H1 (cell line): ENCODE data around the gene GPR176. TPM values are rescaled to one million over a fixed set of nuclear protein-coding genes. Genes with fewer than 3 reads are reported as not detected.

ENCODE experiments used
- CTCF ChIA-PET: fragments of 300-600 bp; sonication (Branson Sonifier 250); formaldehyde crosslinking; loops from one replicate; lab custom pipeline; 2021; ENCODE audit not compliant: partially characterized antibody; lab: Charles Lee
- POLR2A ChIA-PET: fragments of 300-600 bp; sonication (Branson Sonifier 250); formaldehyde crosslinking; loops from one replicate; lab custom pipeline; 2021; ENCODE audit warnings: inconsistent platforms; ENCODE audit not compliant: partially characterized antibody; lab: Charles Lee
- DNase-seq, 2 experiments: peaks; one replicate each; pipeline versions ENCODE4 v3.0.0 to v3.0.0-alpha.2; 2010 to 2022; ENCODE audit warnings: low spot score in 2 of 2, low read depth in 1 of 2, mixed read lengths in 1 of 2
- FAIRE-seq: peaks from 2 replicates; lab custom pipeline; 2011; peaks lifted over from hg19 to GRCh38; lab: Jason Lieb, UNC
- H2AFZ ChIP-seq: 2 replicates; pipeline ENCODE4 v1.8.1; 2012; ENCODE audit warnings: low read length, inconsistent platforms
- H2AK5ac ChIP-seq: 2 replicates; pipeline ENCODE4 v1.6.1; 2013; ENCODE audit warnings: low read depth, low read length
- H2BK120ac ChIP-seq: replicated peaks from 2 replicates; pipeline ENCODE3; 2013; ENCODE audit warnings: low read depth, low read length, inconsistent platforms
- H2BK12ac ChIP-seq: 2 replicates; pipeline ENCODE4 v1.6.1; 2013; ENCODE audit warnings: low read depth, low read length
- H2BK15ac ChIP-seq: 2 replicates; pipeline ENCODE4 v1.6.1; 2013; ENCODE audit warnings: low read length
- H2BK20ac ChIP-seq: 2 replicates; pipeline ENCODE4 v1.6.1; 2013; ENCODE audit warnings: low read length
- H2BK5ac ChIP-seq: 2 replicates; pipeline ENCODE4 v1.6.1; 2013; ENCODE audit warnings: low read depth, low read length
- H3K14ac ChIP-seq: 2 replicates; pipeline ENCODE4 v1.6.1; 2013; ENCODE audit warnings: inconsistent platforms; ENCODE audit not compliant: insufficient read length
- H3K18ac ChIP-seq: 2 replicates; pipeline ENCODE4 v1.6.1; 2013; ENCODE audit warnings: low read length; ENCODE audit errors: extremely low read depth
- H3K23ac ChIP-seq: 2 replicates; pipeline ENCODE4 v1.6.1; 2013; ENCODE audit warnings: inconsistent platforms; ENCODE audit not compliant: insufficient read length
- H3K23me2 ChIP-seq: 2 replicates; pipeline ENCODE4 v1.6.1; 2013; ENCODE audit warnings: low read depth, low read length
- H3K27ac ChIP-seq: 2 replicates; pipeline ENCODE4 v1.6.1; 2011; ENCODE audit warnings: low read depth, low read length, inconsistent platforms
- H3K27me3 ChIP-seq, 4 experiments: replicated peaks in 1 of 4; 1 replicate in 1 of 4; 2 replicates in 3 of 4; pipeline versions ENCODE4 v1.6.1 to v1.8.1; 2011 to 2013; ENCODE audit warnings: low read length in 3 of 4, mild to moderate bottlenecking in 3 of 4, inconsistent platforms in 2 of 4, mixed read lengths in 2 of 4, moderate library complexity in 1 of 4; ENCODE audit not compliant: control insufficient read depth in 3 of 4, insufficient read depth in 3 of 4; ENCODE audit errors: extremely low read depth in 1 of 4
- H3K36me3 ChIP-seq, 4 experiments: 2 replicates each; pipeline versions ENCODE4 v1.6.1 to v1.8.1; 2011 to 2013; ENCODE audit warnings: mild to moderate bottlenecking in 4 of 4, low read length in 3 of 4, moderate library complexity in 2 of 4, control low read depth in 1 of 4, inconsistent platforms in 1 of 4; ENCODE audit not compliant: insufficient read depth in 4 of 4, control insufficient read depth in 2 of 4
- H3K4ac ChIP-seq: replicated peaks from 2 replicates; pipeline ENCODE3; 2013; ENCODE audit warnings: low read length, low read depth, mixed read lengths, inconsistent platforms; ENCODE audit not compliant: insufficient read length
- H3K4me1 ChIP-seq, 4 experiments: replicated peaks in 1 of 4; 1 replicate in 1 of 4; 2 replicates in 3 of 4; pipeline versions ENCODE4 v1.6.1 to v1.8.1; 2011 to 2013; ENCODE audit warnings: low read length in 3 of 4, inconsistent platforms in 2 of 4, mixed read lengths in 1 of 4; ENCODE audit not compliant: insufficient read depth in 4 of 4, control insufficient read depth in 3 of 4
- H3K4me2 ChIP-seq, 2 experiments: 2 replicates each; pipeline versions ENCODE4 v1.6.1 to v1.8.1; 2011 to 2013; ENCODE audit warnings: low read depth in 2 of 2, low read length in 2 of 2, control low read depth in 1 of 2, inconsistent platforms in 1 of 2, mild to moderate bottlenecking in 1 of 2; ENCODE audit not compliant: insufficient read depth in 1 of 2
- H3K4me3 ChIP-seq, 4 experiments: fragments of 200-600, 300-600 bp in 1 of 4; sonication (generic), shearing (Covaris generic), sonication (Bioruptor Twin) in 1 of 4; 2 replicates each; pipeline versions ENCODE4 v1.5.1 to v1.8.1; 2011 to 2016; ENCODE audit warnings: low read length in 4 of 4, low read depth in 3 of 4, control low read depth in 2 of 4, inconsistent platforms in 2 of 4, mild to moderate bottlenecking in 2 of 4, mixed read lengths in 1 of 4, moderate library complexity in 1 of 4; ENCODE audit not compliant: insufficient read depth in 2 of 4; ENCODE audit errors: extremely low read depth in 1 of 4
- H3K56ac ChIP-seq: replicated peaks from 2 replicates; pipeline ENCODE3; 2013; ENCODE audit warnings: low read depth, mild to moderate bottlenecking, mixed read lengths, low read length, inconsistent platforms; ENCODE audit not compliant: insufficient read length
- H3K79me1 ChIP-seq: 2 replicates; pipeline ENCODE4 v1.6.1; 2013; ENCODE audit warnings: low read depth, low read length, control low read depth
- H3K79me2 ChIP-seq, 2 experiments: 2 replicates each; pipeline versions ENCODE4 v1.6.1 to v1.8.1; 2012 to 2013; ENCODE audit warnings: low read length in 2 of 2, mild to moderate bottlenecking in 2 of 2, inconsistent platforms in 1 of 2; ENCODE audit not compliant: insufficient read depth in 2 of 2, control insufficient read depth in 1 of 2
- H3K9ac ChIP-seq, 4 experiments: replicated peaks in 1 of 4; 1 replicate in 1 of 4; 2 replicates in 3 of 4; pipeline versions ENCODE4 v1.6.1 to v1.8.1; 2011 to 2013; ENCODE audit warnings: low read depth in 3 of 4, low read length in 3 of 4, control low read depth in 2 of 4, mild to moderate bottlenecking in 2 of 4, moderate library complexity in 2 of 4, inconsistent platforms in 1 of 4; ENCODE audit errors: extremely low read depth in 1 of 4
- H3K9me3 ChIP-seq, 2 experiments: 2 replicates each; pipeline versions ENCODE4 v1.6.1 to v1.8.1; 2012 to 2013; ENCODE audit warnings: mild to moderate bottlenecking in 2 of 2, moderate library complexity in 2 of 2, control low read depth in 1 of 2, inconsistent platforms in 1 of 2, low read depth in 1 of 2, low read length in 1 of 2, mixed read lengths in 1 of 2; ENCODE audit not compliant: insufficient read depth in 2 of 2
- H4K20me1 ChIP-seq, 2 experiments: replicated peaks in 1 of 2; 2 replicates each; pipeline versions ENCODE3 to v1.8.1; 2011 to 2013; ENCODE audit warnings: inconsistent platforms in 2 of 2, low read length in 2 of 2, mild to moderate bottlenecking in 1 of 2; ENCODE audit not compliant: insufficient read depth in 2 of 2, control insufficient read depth in 1 of 2
- H4K5ac ChIP-seq: 2 replicates; pipeline ENCODE4 v1.6.1; 2013; ENCODE audit warnings: low read length, low read depth, mixed read lengths, inconsistent platforms; ENCODE audit not compliant: insufficient read length
- H4K8ac ChIP-seq: 2 replicates; pipeline ENCODE4 v1.8.0; 2013; ENCODE audit warnings: mild to moderate bottlenecking, moderate library complexity, low read length, inconsistent platforms; ENCODE audit not compliant: insufficient read depth; ENCODE audit errors: extremely low read depth
- H4K91ac ChIP-seq: replicated peaks from 2 replicates; pipeline ENCODE3; 2013; ENCODE audit warnings: low read length, mixed read lengths, inconsistent platforms; ENCODE audit not compliant: insufficient read length
- CTBP2 ChIP-seq: IDR thresholded peaks from 2 replicates; pipeline ENCODE4 v1.7.0; 2011; ENCODE audit warnings: borderline replicate concordance, mild to moderate bottlenecking, moderate library complexity, mixed read lengths, low read length; ENCODE audit not compliant: insufficient read depth, insufficient read length
- KDM1A ChIP-seq: fragments of 200-600, 300-600 bp; sonication (generic); IDR thresholded peaks from 2 replicates; pipeline ENCODE4 v1.7.1; 2016; ENCODE audit warnings: mild to moderate bottlenecking, low read length, borderline replicate concordance
- KDM5A ChIP-seq: fragments of 200-600 bp; IDR thresholded peaks from 2 replicates; pipeline ENCODE4 v1.7.1; 2012; ENCODE audit warnings: mild to moderate bottlenecking, low read length, inconsistent platforms, mixed read lengths
- PHF8 ChIP-seq: fragments of 200-600 bp; sonication (generic); conservative IDR thresholded peaks from 2 replicates; pipeline ENCODE4 v1.7.1; 2012; ENCODE audit warnings: low read depth, mild to moderate bottlenecking, inconsistent platforms, low read length, moderate library complexity
- RNF2 ChIP-seq: fragments of 200-900, 300-1000 bp; sonication (generic); IDR thresholded peaks from 2 replicates; pipeline ENCODE4 v1.7.1; 2016; ENCODE audit warnings: borderline replicate concordance, low read depth, mild to moderate bottlenecking, antibody characterized with exemption, low read length; ENCODE audit not compliant: poor library complexity, severe bottlenecking; ENCODE audit errors: missing control alignments
- RXRA ChIP-seq: IDR thresholded peaks from 2 replicates; pipeline ENCODE4 v1.6.1; 2011; ENCODE audit warnings: low read depth, mild to moderate bottlenecking, low read length, moderate library complexity; ENCODE audit not compliant: insufficient read depth
- WGBS, 2 experiments: shearing (Covaris generic) in 1 of 2; methylation state at CpG; one replicate each; pipeline versions ENCODE4 v1.1.6 to v1.1.7; 2013 to 2015; ENCODE audit warnings: low lambda C conversion rate in 2 of 2, mixed read lengths in 2 of 2, inconsistent platforms in 1 of 2, low coverage in 1 of 2, missing lambda C conversion rate in 1 of 2; ENCODE audit not compliant: insufficient replicate concordance in 2 of 2, insufficient coverage in 1 of 2, insufficient read length in 1 of 2; ENCODE audit errors: extremely low coverage in 1 of 2, missing lambda C conversion rate in 1 of 2; 5-methylcytosine and 5-hydroxymethylcytosine counted together
- polyA plus RNA-seq, 7 experiments: library from polyadenylated mRNA; depleted of rRNA in 3 of 7; stranded (reverse) in 5 of 7; unstranded in 2 of 7; fragments of >200 nt in 5 of 7; fragments of 200-250 nt in 2 of 7; gene quantifications; 1 replicate in 5 of 7; 2 replicates in 1 of 7; 4 replicates in 1 of 7; pipeline versions ENCODE4 v1.2.1 to v1.2.3, GENCODE V29; 2011 to 2013; ENCODE audit warnings: missing spikeins in 2 of 7, mixed read lengths in 2 of 7
- total RNA-seq: library from RNA; stranded (reverse); fragmentation: NEBNext Ultra II Directional; extraction: Animal tissue kit (Norgen Biotek cat#: 25700); gene quantifications from 2 replicates; pipeline ENCODE4 v1.2.1, GENCODE V29; 2021
- TF ChIP-seq, protein P1 (sequence below): IDR thresholded peaks from 2 replicates; pipeline ENCODE4 v1.6.1; 2011; ENCODE audit warnings: low read depth, mild to moderate bottlenecking, low read length; ENCODE audit not compliant: insufficient read depth
- TF ChIP-seq, protein P2 (sequence below): IDR thresholded peaks from 2 replicates; pipeline ENCODE4 v1.6.1; 2012; ENCODE audit warnings: inconsistent platforms

GPR176 gene
- total and polyA plus RNA-seq, 2 of the 8 experiments (the other 6 are each of a cell fraction or from before 2014, with no cell fraction given): 190 to 281 TPM

DNA sequence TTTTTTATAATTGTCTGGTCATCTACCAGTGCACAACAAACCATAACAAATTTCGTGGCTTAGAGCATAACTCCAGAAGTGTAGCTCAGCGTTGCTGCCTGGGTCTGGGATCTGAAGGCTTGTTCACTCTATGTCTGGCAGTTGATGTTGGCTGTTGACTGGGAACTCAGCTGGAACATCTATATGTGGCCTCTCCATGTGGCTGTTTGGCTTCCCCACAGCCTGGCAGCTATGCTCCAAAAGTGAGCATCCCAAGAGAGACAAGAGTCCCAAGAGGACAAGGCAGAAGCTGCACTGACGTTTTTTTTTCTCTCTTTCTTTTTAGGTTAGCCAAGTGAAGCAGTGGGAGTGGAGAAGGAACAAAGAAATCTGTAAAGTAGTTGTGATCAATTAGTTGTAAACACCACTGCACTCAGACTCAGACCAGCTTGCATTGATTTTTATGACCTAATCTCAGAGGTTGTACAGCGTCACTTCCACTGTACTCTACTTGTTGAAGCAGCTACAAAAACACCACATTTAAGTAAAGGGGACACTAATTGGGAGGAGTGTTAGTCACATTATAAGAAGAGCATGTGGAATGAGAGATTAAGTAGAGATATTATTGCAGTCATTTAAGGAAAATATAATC lies 2.5 kb upstream of the GPR176 start:
- 78% methylated on average over 4 of the region's 4 CpGs; no CpG with 5 or more reads in 1 of the 2 experiments for WGBS, 2 experiments
- no peak overlapping the region for H3K14ac ChIP-seq
- H2AK5ac ChIP-seq: no peak overlapping the region
- no peak overlapping the region for H3K56ac ChIP-seq
- peaks cover 7% of the 10 kb centered on the region for H3K23me2 ChIP-seq
- peak overlapping the region; percentile 71; the same call in 1 of the 2 replicates for H2BK12ac ChIP-seq
- POLR2A ChIA-PET: interaction anchor here (0.8 to 5.3 kb wide), 10 partner anchors 9 to 135 kb away, joined by 3 to 23 read pairs (median 4); partner anchors contain the start of gene EIF2AK4
- DNase-seq (no peak), FAIRE-seq (no peak)
- peak overlapping the region; percentile 74; the same call in 1 of the 2 replicates for H4K8ac ChIP-seq
- H3K4me3 ChIP-seq: no peak overlapping the region
- H3K18ac ChIP-seq: peak overlapping the region; percentile 34; the same call in 1 of the 2 replicates
- peak overlapping the region; percentile 2 for H2BK120ac ChIP-seq
- H4K5ac ChIP-seq: no peak overlapping the region
- peaks cover 6 to 31% of the 10 kb centered on the region in 2 experiments; a peak in 3 of 4 replicates for H3K79me2 ChIP-seq
- no peak overlapping the region for H3K4ac ChIP-seq
- peak overlapping the region; percentile 53; the same call in 1 of the 2 replicates for H2AFZ ChIP-seq
- H2BK5ac ChIP-seq: 0 out of 2 replicates have a peak overlapping the region, but pooled peaks have one; percentile 21
- no peak overlapping the region for H3K4me2 ChIP-seq
- H4K20me1 ChIP-seq: peaks cover 0 to 7% of the 10 kb centered on the region in 2 experiments
- H2BK20ac ChIP-seq: peak overlapping the region; percentile 93
- H3K9ac ChIP-seq: no peak overlapping the region; a peak in 1 of 7 replicates
- peak overlapping the region; percentile 82 for H2BK15ac ChIP-seq
- H3K9me3 ChIP-seq: no peaks in the 10 kb centered on the region; a peak in 1 of 4 replicates
- H3K36me3 ChIP-seq: no peaks in the 10 kb centered on the region; a peak in 1 of 8 replicates
- no peaks in the 10 kb centered on the region for H3K27me3 ChIP-seq
- CTCF ChIA-PET: interaction anchor here (0.6 to 4.2 kb wide), 7 partner anchors 9 to 134 kb away, joined by 3 to 20 read pairs (median 3); no protein-coding TSS in a partner anchor
- peak overlapping the region; percentile 8 for H4K91ac ChIP-seq
- no peak overlapping the region for H3K23ac ChIP-seq
- H3K27ac ChIP-seq: no peak overlapping the region
- H3K4me1 ChIP-seq: peaks cover 5 to 15% (median 8%) of the 10 kb centered on the region in 4 experiments; a peak in 6 of 7 replicates
- peaks cover 6% of the 10 kb centered on the region; the same call in 1 of the 2 replicates for H3K79me1 ChIP-seq
- no peak for TF ChIP-seq KDM1A
- TF ChIP-seq RXRA: no peak
- no peak for TF ChIP-seq CTBP2
- no peak for TF ChIP-seq KDM5A
- TF ChIP-seq PHF8: no peak
- TF ChIP-seq, protein P1, sequence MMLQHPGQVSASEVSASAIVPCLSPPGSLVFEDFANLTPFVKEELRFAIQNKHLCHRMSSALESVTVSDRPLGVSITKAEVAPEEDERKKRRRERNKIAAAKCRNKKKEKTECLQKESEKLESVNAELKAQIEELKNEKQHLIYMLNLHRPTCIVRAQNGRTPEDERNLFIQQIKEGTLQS: no peak
- TF ChIP-seq, protein P2, sequence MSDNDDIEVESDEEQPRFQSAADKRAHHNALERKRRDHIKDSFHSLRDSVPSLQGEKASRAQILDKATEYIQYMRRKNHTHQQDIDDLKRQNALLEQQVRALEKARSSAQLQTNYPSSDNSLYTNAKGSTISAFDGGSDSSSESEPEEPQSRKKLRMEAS: no peak
- TF ChIP-seq RNF2: no peak
